Progenitor cell of endocrine pancreas (in vitro differentiated cells): Measurements from ENCODE around the gene GLO1. TPM values are rescaled to one million over a fixed set of nuclear protein-coding genes. Genes with fewer than 3 reads are reported as not detected.

Experiments
- DNase-seq: peaks from one replicate; pipeline ENCODE4 v3.0.0; 2021; ENCODE audit warnings: low spot score; ENCODE audit not compliant: unreplicated experiment
- H3K27ac Mint-ChIP-seq: 2 replicates; pipeline ENCODE4 v1.8.0; 2021; ENCODE audit warnings: mild to moderate bottlenecking, moderate library complexity, mixed read lengths
- H3K27me3 Mint-ChIP-seq: 2 replicates; pipeline ENCODE4 v1.8.0; 2021; ENCODE audit warnings: mixed read lengths
- H3K36me3 Mint-ChIP-seq: 2 replicates; pipeline ENCODE4 v1.8.0; 2022; ENCODE audit warnings: mixed read lengths; ENCODE audit not compliant: insufficient read depth
- H3K4me1 Mint-ChIP-seq: 2 replicates; pipeline ENCODE4 v1.8.0; 2021; ENCODE audit warnings: low read depth, mixed read lengths
- H3K4me3 Mint-ChIP-seq: 2 replicates; pipeline ENCODE4 v1.8.0; 2021; ENCODE audit warnings: low read depth, mild to moderate bottlenecking, moderate library complexity, mixed read lengths
- H3K9me3 Mint-ChIP-seq: 2 replicates; pipeline ENCODE4 v1.8.0; 2021; ENCODE audit warnings: low read depth, mixed read lengths
- CTCF ChIP-seq: fragments of 200-600 bp; sonication (generic); IDR thresholded peaks from one replicate; pipeline ENCODE4 v1.5.0; 2021; ENCODE audit warnings: antibody characterized with exemption, mild to moderate bottlenecking; ENCODE audit not compliant: unreplicated experiment
- total RNA-seq: library from RNA; stranded (reverse); gene quantifications from 2 replicates; pipeline ENCODE4 v1.2.1, GENCODE V29; 2021

Gene GLO1
- total RNA-seq, 1 donor from 2014 or later = 97.9 TPM

GRCh38 chr6:38686270-38687042 is 16.5 kb downstream of the GLO1 start:
- no peak for TF ChIP-seq CTCF
- H3K4me1 Mint-ChIP-seq = peaks cover 7% of the 10 kb centered on the region
- H3K4me3 Mint-ChIP-seq = no peak overlapping the region
- DNase-seq = no peak
- H3K27ac Mint-ChIP-seq = no peak overlapping the region
- H3K27me3 Mint-ChIP-seq = no peaks in the 10 kb centered on the region
- H3K36me3 Mint-ChIP-seq = peaks cover 14% of the 10 kb centered on the region
- H3K9me3 Mint-ChIP-seq = no peaks in the 10 kb centered on the region

GRCh38 chr6:38684904-38685303 is 18.0 kb downstream of the GLO1 start:
- TF ChIP-seq CTCF = no peak

GRCh38 chr6:38684237-38684636 is 18.7 kb downstream of the GLO1 start:
- no peak for TF ChIP-seq CTCF
- H3K36me3 Mint-ChIP-seq = peaks cover 17% of the 10 kb centered on the region
- no peaks in the 10 kb centered on the region for H3K27me3 Mint-ChIP-seq
- H3K27ac Mint-ChIP-seq = no peak overlapping the region
- no peak overlapping the region for H3K4me3 Mint-ChIP-seq
- no peak for DNase-seq
- no peaks in the 10 kb centered on the region for H3K9me3 Mint-ChIP-seq
- H3K4me1 Mint-ChIP-seq = peaks cover 7% of the 10 kb centered on the region

More at GRCh38 chr6:38684904-38685303, 18.0 kb downstream of the GLO1 start:
- no peak overlapping the region for H3K27ac Mint-ChIP-seq
- H3K4me1 Mint-ChIP-seq = peaks cover 7% of the 10 kb centered on the region
- peaks cover 17% of the 10 kb centered on the region for H3K36me3 Mint-ChIP-seq
- no peak for DNase-seq
- H3K27me3 Mint-ChIP-seq = no peaks in the 10 kb centered on the region
- H3K9me3 Mint-ChIP-seq = no peaks in the 10 kb centered on the region
- no peak overlapping the region for H3K4me3 Mint-ChIP-seq

GRCh38 chr6:38681850-38682249 is 21.1 kb downstream of the GLO1 start:
- H3K36me3 Mint-ChIP-seq = peaks cover 18% of the 10 kb centered on the region
- no peak overlapping the region for H3K4me3 Mint-ChIP-seq
- no peaks in the 10 kb centered on the region for H3K9me3 Mint-ChIP-seq
- no peak overlapping the region for H3K27ac Mint-ChIP-seq
- no peaks in the 10 kb centered on the region for H3K27me3 Mint-ChIP-seq
- DNase-seq = no peak
- no peak for TF ChIP-seq CTCF
- H3K4me1 Mint-ChIP-seq = peaks cover 1% of the 10 kb centered on the region

- H3K27me3 Mint-ChIP-seq = no peaks in the 10 kb centered on the region
Observed at GRCh38 chr6:38679668-38680067, 23.3 kb downstream of the GLO1 start.

More at GRCh38 chr6:38679668-38680067, 23.3 kb downstream of the GLO1 start:
- DNase-seq = no peak
- no peak for TF ChIP-seq CTCF
- H3K4me3 Mint-ChIP-seq = no peak overlapping the region
- no peak overlapping the region for H3K27ac Mint-ChIP-seq
- peaks cover 33% of the 10 kb centered on the region for H3K36me3 Mint-ChIP-seq
- H3K9me3 Mint-ChIP-seq = no peaks in the 10 kb centered on the region
- H3K4me1 Mint-ChIP-seq = no peaks in the 10 kb centered on the region
